ENCODE results near the gene THUMPD1.

DNA sequence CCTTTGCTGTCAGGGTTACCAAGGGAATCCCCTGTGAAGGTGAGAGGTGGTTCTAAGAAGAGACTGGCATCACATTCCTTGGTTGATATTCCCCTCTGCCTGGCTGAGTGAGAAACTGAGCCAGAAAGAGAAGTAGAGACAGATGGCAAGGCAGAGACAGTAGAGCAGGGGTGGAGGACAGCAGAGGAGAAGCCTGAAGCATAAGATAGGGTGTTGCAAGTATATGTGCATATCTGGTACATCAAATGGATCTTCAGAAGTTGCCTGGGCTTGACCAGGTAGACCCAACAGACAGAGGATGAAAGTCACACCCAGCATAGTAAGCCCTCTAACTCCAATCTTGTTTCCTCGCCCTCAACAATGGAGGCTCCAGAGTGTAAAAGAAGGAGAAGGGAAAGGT, 7.9 kb upstream of the THUMPD1 start:
- no peak for TF ChIP-seq EZH2 (IDR thresholded peaks at IDR 0.05; ENCODE audit: insufficient read depth, poor library complexity, severe bottlenecking)
- TF ChIP-seq EZH2phosphoT487 (IDR thresholded peaks at IDR 0.05; ENCODE audit: insufficient read depth, low read depth): no peak
